GM19395 (cell line): ENCODE measurements around the gene TTC28.

Experiments used
- ATAC-seq: cut with Tn5 transposase; IDR thresholded peaks from one replicate; pipeline ENCODE4 v1.9.1; 2021; ENCODE audit warnings: mild to moderate bottlenecking, moderate library complexity; ENCODE audit not compliant: unreplicated experiment

Gene TTC28

DNA sequence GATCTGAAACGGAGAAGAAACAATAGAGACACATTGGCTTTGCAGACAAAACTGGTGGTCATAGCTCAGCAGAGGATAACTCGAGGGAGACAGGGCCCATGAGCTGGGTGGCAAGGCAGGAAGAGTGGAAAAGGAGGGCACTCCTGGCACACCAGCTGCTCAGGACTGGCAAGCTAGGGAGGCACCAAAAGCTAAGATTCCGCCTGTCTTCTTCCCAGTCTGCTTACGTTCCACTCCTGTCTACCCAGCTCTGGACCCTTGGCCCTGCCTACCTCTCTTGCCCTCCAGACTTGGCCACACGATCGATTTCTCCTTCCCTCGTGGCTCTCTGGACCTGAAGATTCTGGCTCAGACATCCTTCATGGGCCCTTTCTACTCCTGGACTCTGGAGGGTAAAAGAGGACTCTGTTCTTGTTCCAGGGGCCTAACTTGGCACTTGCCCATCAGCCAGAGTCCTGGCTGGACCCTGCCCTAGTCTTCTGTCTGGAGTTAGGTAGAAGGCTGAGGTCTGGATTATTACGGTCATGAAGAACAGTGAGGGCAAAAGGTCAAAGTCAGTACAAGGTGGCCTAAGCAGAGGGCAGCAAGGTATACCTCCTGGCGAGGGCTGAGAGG lies 645.4 kb downstream of the TTC28 start:
- ATAC-seq = no peak

DNA sequence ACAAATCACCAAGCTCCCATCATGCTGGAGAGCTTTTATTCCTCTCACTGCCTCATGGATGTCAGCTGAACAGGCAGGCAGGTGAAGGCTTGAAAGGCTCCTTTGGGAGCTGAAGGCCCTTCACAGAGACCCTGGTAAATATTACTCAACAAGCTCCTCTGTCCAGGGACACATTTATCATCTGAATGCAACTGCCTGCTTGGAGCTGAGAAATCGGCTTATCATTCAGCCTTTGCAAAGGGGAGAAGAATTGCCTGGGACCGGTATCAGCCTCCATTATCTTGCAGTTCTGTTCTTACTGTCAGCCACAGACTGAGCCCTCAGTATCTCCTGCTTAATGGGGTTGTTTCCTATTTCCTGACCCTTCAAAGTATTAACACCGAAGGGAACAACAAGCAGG lies 646.8 kb downstream of the TTC28 start:
- ATAC-seq = no peak

DNA sequence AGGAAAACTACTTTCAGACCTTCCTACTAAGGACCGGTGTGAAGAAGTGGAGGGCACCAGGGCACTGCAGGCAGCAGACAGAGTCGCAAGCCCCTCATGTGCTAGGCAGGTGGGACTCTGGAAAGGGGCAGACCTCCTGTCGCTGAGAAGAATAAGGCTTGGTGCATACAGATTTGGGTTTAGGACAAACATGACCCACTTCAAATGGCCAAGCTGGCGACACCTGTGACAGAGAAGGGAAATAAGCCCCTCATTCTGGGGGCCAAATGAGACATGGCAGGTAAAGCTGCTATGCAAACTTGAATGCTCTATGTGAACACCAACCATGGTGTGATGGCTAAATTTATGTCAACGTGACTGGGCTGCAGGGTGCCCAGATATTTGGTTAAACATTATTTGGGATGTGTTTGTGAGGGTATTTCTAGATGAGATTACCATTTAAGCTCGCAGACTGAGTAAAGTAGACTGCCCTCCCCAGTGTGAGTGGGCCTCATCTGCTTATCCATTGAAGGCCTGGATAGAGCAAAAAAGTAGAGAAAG lies 648.2 kb downstream of the TTC28 start:
- ATAC-seq = no peak

DNA sequence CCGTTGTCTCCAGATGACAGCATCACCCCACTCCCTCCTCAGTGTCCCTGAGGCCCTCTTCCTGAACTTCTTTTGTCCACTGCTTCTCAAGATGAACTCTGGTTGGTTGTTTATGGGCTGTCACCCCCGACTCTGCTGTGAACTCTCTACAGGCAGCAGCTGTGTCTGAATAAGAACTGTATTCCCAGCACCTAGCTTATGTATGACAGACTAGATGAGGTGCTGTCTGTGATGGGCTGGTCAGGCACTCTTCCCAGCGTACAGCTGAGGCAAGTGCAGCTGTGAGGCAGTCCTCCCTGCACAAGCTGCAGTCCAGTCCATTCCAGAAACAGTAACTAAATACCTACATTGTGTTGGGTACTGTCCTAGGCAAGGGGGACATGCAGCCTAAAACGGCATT lies 649.2 kb downstream of the TTC28 start:
- no peak for ATAC-seq

DNA sequence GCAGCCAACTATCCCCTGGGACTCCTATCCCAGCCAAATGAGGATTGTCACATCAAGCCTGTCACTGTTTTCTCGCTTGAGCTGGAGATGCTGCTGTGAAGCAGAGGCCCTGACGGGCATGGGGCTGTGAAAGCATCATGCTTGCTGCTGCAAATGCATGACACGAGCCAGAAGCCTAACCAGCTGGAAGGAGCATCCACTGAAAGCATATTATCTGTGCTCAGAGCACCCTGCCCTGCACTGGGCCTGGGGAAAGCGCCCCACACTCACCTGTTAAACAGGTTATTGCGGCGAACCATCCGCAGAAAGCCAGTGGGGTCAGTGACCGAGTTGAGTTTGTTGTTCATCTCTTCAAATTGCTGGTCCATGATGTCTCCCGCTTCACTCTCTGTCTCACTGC lies 649.7 kb downstream of the TTC28 start:
- ATAC-seq = no peak

DNA sequence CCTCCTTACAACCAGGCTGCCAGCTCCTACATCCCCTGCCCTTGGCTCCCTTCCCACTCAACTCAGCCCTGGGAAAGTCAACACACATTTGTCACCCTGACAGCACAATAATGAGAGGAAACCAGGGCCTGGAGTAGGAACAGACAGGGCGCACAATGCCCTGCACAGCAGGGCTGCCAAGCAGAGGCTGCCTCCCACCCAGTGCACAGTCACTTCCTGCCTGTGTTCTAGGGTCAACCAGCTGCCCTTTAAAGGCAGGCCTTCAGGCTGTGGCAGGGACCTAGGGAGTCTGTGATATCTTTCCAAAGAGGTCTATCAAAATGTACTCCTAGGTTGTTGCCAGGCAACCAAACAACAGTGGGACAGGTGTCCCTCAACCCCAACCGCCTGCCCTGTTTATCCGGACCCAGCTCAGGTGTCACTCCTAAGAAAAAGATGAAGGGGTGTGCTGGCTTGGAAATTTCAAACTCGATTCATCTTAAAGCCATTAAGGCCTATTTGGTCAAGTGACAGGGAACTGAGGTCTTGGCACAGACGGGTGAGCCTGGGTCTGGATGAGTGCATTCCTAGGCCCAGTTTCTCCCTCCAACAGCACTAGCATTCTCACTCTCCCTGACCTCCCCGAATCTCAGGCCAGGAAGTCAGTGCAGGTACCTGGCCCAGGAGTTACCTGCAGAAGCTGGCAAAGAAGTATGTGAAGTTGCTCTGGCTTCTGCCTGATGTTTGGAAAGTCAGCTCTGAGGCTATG lies 650.3 kb downstream of the TTC28 start:
- ATAC-seq = no peak

DNA sequence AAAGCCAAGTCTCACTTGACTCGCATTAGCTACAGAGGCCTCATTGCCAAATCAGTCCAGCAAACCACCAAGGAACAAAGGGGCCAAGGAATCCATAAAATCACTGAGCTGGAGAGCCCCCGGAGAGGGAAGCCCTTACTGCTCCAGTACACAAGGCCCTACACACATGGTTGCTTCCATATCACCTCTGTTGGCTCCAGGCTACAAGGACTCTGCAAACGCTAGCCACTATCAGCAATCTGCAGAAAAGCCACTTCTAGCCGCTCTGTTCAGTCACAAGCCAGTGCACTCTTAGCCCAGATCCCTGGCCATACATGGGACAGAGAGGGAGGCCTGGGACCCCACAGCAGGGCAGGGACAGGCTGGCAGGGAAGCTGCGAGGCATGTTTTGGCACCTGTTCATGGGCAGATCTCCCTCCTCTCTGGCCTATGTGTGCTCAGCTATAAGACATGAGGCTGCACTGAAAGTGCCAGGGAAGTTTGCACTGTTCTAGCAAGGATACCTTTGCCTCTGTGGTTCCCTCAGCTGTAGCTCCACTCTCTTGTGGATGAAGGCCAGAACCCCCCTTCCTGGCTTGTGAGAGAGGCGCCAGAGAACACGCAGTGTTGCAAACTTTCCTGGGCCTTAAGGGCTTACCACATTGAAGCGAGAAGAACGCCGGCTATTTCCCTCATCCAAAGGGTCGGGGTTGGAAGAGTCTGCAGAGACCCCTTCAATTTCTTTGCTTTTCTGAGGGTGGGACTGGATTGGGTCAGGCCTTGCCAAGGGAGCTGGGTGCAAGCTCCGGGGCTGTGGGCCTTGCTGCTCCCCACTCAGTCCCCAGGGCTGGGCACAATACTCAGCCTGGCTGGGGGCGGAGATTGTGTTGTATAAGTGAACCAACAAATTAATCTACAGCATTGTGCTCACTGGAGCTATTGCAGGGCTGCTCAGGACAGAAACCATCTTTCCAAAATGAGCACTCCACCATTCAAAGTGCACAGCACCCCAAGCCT lies 651.9 kb downstream of the TTC28 start:
- no peak for ATAC-seq

DNA sequence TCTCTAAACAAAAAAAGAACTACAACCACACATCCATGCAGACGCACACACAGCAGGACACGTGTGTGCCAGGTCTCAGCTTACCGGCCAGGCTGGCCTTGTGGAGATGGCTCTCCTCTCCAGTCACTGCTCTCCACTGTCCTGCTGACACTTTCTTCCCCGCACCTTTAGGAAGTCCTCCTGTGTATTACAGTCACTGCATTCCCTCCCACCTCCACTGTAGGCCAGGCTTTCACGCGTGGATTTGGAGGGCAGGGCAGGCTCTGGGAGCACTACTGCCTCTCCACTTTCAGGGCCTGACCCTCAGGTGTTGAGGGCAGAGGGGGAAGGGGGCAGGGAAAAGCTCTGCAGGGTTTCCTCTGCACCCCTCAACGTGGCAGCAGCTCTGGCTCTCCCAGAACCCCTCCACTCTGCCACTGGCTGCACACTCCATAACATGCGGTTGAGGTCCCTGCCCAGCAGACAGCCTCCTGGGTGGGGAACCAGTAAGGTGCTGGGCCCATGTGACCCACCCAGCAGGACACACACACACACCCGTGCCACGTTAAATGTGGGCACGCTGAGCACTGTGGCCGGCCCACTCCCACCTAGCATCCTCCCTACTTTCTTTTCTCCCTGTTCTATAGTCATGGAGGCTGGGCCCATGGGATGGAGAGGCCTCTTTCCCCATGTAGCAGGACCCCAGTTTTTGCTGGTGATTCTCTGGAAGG lies 653.6 kb downstream of the TTC28 start:
- ATAC-seq = no peak

DNA sequence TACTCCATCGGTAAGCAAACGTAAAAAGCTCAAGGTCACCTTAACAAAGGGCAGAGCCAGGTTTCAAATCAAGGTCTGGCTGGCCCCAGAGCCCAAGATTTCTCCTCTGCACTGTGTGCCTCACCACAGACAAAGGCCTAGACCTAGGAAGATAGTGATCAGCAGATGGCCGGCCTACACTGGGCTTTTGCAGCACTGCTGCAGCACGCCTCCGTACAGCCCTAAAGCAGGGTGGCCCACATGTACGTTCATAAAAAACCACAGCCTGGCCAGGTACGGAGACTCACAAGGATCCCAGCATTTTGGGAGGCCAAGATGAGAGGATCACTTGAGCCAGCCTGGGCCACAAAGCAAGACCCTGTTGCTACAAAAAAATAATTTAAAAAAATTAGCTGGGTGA lies 654.3 kb downstream of the TTC28 start:
- no peak for ATAC-seq

DNA sequence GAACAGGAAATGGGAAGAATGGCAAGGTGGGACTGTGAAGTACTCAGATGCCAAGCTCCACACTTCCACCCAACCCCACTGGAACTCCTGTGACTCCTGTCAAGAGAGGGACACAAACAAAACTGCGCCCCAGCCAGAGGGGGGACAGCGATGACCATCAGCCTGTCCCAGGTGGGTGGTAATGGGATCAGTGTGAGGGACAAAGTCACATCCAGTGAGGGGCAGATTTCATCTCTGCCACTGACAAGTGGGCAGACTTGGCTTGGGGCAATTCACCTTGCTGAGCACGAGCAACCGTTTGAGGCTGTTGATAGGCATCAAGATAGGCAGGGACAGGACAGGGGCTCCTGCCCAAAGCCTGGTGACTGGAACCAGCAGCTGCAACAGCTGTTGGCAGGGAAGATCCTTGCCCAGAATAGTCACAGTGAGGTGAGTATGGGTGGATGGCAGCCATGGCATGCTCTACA lies 655.2 kb downstream of the TTC28 start:
- ATAC-seq = no peak

DNA sequence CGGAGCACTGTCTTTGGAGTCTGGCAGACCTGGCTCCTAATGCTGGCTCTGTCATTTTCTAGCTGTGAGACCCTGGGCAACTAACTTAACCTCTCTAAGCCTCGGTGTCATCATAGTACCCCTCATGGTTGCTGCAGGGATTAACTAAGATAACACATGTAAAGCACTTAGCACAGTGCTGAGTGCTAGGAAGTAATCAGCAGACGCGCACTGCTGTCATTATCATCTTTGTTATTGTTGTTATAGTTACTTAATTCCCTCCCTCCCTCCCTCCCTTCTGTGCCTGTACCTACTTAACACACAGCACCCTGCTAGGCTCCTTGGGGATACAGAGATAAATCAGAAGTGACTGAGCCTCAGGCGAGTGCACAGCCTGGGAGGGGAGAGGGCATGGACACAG lies 655.9 kb downstream of the TTC28 start:
- no peak for ATAC-seq

DNA sequence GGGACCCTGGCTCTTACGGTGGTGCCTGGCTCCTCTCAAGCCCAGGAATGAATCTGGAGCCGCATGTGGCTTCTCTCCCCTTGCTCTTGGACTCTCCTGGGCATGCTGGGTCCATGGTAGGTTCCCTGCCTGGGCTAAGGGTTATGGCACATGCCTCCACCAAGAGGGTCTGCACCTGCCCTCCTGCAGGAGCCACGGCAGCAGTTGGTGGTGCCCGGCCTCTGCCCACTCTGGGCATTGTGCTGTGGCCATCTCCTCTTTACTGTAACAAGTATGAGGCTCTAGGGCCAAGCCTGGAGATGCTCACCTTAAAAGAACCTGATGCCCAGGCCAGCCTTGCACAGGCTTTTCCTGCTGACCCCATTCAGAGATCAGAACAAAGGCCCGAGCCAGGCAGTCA lies 656.6 kb downstream of the TTC28 start:
- no peak for ATAC-seq

DNA sequence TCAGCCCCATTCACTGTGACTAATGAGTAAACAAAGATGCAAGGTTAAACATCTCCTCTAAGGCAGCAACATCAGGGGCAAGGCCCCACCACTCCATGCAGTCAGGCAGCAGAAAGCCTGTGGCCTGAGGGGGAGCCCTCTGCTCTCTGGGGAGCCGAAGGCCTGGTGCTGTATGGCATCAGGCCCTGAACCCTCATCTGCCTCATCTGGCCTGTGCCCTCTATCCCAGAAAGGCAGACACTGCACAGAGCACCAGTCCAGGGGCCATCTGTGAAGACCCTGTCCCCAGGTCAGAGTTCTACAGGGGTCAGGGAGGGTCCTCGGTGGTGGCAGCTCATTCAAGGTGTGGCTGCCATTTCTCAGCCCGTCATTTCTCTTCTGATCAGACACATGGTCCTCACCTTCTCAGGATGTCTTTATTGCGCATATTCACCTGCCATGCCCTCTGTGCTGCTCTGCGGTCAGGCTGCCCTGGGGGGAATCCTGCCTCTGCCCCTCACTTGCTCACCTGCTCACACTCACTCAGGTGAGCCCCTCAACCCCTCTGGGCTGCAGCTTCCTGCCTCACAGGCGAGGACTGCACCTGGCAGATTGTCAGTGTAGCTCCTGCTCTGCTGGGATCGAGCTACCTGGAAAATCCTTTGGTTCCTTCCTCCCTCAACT lies 657.5 kb downstream of the TTC28 start:
- no peak for ATAC-seq

DNA sequence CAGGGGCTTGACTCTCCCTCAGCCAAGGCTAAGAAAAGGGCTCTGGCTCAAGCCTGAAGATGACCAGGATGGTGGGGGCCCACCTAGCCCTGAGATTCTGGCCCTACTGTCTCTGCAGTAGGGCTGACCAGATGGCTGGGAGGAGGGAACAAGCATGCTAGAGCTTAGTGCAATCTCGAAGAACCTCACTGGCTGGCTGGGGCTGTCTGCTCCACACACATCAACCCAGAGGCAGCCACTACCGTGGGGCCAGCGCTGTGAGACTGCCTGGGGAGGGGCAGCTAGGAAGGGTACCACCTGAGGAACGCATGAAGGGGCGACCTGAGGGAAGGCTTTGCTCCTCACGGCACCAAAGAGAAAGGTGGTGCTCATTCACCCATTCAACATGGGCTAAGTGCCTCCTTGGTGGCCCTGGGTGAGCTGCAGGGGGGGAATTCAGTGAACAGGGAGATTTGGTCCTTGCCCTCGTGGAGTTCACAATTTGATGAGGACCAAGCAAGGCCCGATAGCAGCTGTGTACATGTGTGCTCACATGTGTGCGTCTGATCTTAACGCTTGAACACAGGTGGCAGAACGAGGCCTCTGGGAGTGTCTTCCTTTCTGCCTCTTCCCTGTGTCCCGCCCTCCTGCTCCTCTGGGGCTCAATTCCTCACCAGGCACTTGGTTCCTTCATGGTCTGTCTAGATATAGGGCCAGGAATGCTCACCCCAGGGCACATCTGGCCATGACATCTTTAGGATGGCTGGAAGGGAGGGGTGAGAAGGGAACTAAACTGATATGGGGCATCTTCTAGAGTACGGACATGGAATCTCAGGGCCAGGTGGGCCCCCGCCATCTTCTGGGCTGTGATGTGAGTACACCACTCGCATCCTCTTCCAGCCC lies 658.3 kb downstream of the TTC28 start:
- no peak for ATAC-seq

DNA sequence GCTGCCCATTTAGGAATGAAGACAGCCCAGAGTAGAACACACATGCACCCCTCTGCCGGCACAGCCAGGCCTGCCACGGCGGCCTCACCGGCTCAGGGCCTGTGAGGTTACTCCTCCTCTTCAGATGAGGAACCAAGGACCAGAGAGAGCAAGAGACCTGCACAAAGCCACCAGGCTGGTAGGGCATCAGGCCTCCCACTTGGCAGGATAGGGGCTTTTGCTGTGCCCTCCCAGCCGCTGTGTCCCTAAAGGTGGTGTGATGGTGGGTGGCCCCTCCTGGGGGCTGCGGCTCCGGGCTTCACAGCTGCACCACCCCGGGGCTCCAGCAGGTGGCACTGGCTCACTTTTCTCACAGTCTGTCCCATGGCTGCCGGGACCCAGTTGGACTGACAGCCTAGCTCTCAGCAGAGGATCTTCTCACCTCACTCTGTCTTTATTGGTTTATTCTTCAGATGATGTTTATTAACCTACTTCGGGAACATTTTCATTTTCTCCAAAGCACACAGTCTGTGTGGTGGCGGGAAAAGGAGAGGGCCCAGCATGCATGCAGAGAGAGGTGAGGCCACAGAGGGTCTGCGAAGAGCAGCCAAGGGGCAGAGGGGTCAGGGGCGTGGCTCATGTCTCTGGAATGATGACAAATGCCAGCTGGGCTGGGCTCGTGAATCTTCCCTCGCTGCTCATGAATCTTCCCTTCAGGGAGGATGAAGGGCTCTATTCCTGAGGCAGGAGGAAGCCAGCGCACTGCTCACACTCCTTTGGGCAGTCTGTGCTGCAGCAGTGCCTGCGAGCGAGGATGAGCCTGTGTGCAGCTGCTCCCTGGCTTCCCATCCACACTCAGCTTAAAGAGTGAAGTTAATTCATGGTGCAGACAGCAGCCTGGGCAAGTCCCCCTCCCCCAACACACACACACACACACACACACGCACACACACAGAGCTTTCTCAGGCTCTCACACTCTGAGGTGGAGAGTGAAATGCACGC lies 659.5 kb downstream of the TTC28 start:
- ATAC-seq = peak; percentile 58

DNA sequence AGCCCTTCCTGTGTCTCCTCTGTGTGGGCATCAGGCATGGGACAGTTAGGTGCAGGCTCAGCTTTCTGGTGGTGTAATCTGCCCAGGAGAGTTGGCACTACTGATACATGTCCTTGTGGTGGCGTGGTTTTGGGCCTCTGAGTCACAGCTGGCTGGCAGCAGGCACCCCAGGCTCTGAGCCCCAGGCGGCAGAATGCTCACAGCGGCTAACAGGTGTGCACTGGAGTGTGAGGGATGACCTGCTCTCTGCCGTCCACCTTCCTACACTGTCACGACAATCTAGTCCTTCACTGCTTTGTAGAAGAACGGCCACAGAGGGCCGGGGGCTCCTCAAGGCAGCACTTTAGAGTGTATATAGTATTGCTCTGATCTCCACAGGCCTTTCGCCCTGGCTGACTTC lies 660.3 kb downstream of the TTC28 start:
- ATAC-seq = no peak

DNA sequence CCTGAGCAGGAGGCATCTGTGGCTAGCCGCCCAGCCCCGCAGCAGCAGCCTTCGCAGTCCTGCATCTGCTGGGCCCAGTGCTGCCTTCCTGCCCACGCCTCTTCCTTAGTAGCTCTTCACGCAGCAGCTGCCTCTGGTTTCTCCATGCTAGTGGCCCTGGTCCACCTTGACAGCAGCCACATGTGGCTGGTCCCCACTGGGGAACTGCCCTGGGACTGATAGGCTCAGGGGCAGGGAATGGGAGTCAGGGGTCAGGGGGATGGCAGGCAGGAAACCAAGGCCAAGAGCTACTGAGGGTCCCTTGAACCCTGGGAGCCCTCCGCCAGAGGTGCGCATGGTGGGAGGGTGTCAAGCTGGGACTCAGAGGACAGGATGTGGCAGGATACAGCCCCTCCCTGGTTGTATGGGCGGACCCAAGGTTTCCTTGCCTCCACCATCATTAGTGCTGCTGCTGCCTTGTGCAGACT lies 661.1 kb downstream of the TTC28 start:
- ATAC-seq = no peak

DNA sequence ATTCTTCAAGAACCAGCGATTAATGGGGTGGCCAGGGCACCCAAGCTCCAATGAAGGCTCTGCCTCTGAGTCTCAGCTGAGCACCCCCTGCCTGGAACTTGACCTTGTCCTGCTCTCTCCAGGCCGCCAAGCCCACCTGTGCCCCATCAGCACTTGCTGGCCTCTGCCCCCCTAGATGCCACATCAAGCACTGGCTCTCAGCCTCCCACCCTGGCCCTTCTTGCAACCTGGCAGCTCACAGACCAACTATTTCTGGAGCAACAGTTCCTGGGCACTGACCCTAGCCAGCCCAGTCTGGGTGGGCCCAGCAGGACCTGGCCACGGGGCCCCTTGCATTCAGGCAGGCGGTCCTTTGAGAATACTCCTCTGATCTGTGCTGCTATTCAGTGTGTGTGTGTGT lies 661.8 kb downstream of the TTC28 start:
- ATAC-seq = no peak
